Measurements from ENCODE around the gene MRPL53. TPM values are rescaled to one million over a fixed set of nuclear protein-coding genes. Genes with fewer than 3 reads are reported as not detected.

MRPL53 gene
- total and polyA plus RNA-seq, 2 of the 13 experiments (the other 11 are each of a cell fraction or from before 2014, with no cell fraction given): 34.3 to 51.9 TPM

DNA sequence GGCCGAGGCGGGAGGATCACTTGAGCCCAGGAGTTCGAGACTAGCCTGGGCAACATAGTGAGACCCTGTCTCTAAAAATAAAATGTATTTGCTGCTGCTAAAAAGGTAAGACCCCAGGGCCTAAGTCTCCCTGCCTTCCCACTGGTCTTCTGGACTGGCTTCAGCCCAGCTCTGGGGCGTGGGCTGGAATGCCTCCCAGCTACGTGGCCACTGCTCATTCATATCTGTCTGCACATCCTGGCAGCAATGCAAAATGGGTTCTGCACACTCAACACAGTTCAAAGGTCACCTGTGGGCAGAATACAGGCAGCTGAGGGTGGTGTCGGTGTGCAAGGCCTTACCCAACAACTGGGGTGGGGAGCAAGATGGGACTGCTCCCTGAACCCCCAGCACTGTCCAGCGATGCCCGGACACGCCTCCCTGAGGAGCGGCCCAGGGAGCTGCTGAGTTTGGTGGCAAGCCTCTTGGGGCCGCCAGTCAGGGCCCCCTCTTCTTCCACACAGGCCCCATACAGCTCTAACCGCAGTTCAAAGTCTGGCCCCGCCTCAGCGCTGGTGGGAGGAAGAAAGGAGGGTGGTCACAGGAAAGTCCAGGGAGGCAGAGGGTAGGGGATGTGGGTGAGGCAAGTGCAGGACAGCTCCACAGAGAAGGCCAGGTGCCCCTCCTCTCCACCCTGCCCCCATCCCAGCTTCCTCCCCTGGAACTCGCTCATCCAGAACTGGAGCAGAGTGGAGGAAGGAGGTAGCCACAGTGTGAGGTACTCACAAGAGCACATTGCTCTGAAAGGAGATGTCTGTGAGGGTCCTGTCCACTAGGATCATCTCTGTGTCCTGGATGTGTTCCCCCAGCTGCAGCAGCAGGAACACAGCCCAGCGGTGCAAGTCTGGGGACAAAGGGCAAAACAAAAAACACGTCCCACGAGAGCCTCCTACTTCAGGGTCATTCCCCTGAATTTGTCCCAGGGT, 42.7 kb downstream of the MRPL53 start (continued):
- TF ChIP-seq SPEN (CRISPR knock-in tag; IDR thresholded peaks at IDR 0.05; ENCODE audit: low read depth) (0 out of 2 replicates have a peak, but pooled peaks have one; percentile 65), FOXK2 (IDR thresholded peaks at IDR 0.05) (no peak), AKAP8 (CRISPR knock-in tag; IDR thresholded peaks at IDR 0.05) (peak; percentile 88), GPBP1L1 (CRISPR knock-in tag; IDR thresholded peaks at IDR 0.05) (no peak), ARNT2 (CRISPR knock-in tag; IDR thresholded peaks at IDR 0.05; ENCODE audit: low read depth) (peak; percentile 78; the same call in 1 of the 2 replicates), ZNF782 (CRISPR knock-in tag; IDR thresholded peaks at IDR 0.05; ENCODE audit: borderline replicate concordance) (0 out of 2 replicates have a peak, but pooled peaks have one; percentile 68), SMARCC2 (IDR thresholded peaks at IDR 0.05) (no peak), ZNF770 (CRISPR knock-in tag; IDR thresholded peaks at IDR 0.05) (peak; percentile 80), JUND (CRISPR knock-in tag; IDR thresholded peaks at IDR 0.05) (peak; percentile 18; the same call in 1 of the 2 replicates), ZNF781 (CRISPR knock-in tag; IDR thresholded peaks at IDR 0.05; ENCODE audit: borderline replicate concordance, not compliant biosample characterization) (no peak), MAFF (IDR thresholded peaks at IDR 0.05; ENCODE audit: low read depth, low read length) (peak; percentile 65), MAZ (IDR thresholded peaks at IDR 0.05; ENCODE audit: borderline replicate concordance, low read depth, low read length) (peak; percentile 81), MAZ (CRISPR knock-in tag; IDR thresholded peaks at IDR 0.05; ENCODE audit: low read depth) (peak; percentile 63), EHMT2 (IDR thresholded peaks at IDR 0.05; ENCODE audit: borderline replicate concordance, low read depth, low read length) (peak; percentile 63; the same call in 1 of the 2 replicates), CHD4 (IDR thresholded peaks at IDR 0.05; ENCODE audit: borderline replicate concordance, low read length) (peak; percentile 97; the same call in 1 of the 2 replicates), ZSCAN29 (CRISPR knock-in tag; conservative IDR thresholded peaks at IDR 0.05) (peak; percentile 96), HDAC2 (CRISPR knock-in tag; IDR thresholded peaks at IDR 0.05) (peak; percentile 89), RBM39 (IDR thresholded peaks at IDR 0.05; ENCODE audit: low read depth, low read length, poor library complexity, severe bottlenecking) (peak; percentile 53), NPAS2 (CRISPR knock-in tag; IDR thresholded peaks at IDR 0.05; ENCODE audit: borderline replicate concordance) (no peak), ZBTB3 (CRISPR knock-in tag; IDR thresholded peaks at IDR 0.05; ENCODE audit: borderline replicate concordance, low read depth) (peak; percentile 85; the same call in 1 of the 2 replicates), HES4 (CRISPR knock-in tag; IDR thresholded peaks at IDR 0.05; ENCODE audit: borderline replicate concordance) (no peak), ZNF670 (CRISPR knock-in tag; IDR thresholded peaks at IDR 0.05; ENCODE audit: borderline replicate concordance) (peak; percentile 56; the same call in 1 of the 2 replicates)
- TF ChIP-seq, protein P1, sequence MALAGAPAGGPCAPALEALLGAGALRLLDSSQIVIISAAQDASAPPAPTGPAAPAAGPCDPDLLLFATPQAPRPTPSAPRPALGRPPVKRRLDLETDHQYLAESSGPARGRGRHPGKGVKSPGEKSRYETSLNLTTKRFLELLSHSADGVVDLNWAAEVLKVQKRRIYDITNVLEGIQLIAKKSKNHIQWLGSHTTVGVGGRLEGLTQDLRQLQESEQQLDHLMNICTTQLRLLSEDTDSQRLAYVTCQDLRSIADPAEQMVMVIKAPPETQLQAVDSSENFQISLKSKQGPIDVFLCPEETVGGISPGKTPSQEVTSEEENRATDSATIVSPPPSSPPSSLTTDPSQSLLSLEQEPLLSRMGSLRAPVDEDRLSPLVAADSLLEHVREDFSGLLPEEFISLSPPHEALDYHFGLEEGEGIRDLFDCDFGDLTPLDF (CRISPR knock-in tag; IDR thresholded peaks at IDR 0.05): no peak
- TF ChIP-seq, protein P2, sequence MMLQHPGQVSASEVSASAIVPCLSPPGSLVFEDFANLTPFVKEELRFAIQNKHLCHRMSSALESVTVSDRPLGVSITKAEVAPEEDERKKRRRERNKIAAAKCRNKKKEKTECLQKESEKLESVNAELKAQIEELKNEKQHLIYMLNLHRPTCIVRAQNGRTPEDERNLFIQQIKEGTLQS (CRISPR knock-in tag; IDR thresholded peaks at IDR 0.05): no peak; the same call in 1 of the 2 replicates

All from HepG2 (cell line).